Natural killer cell treated with Interleukin-12 subunit alpha and Interleukin-12 subunit beta and Interleukin-15 and Interleukin-18, amount 100 ng/mL, for 72 hours (primary cell): ENCODE measurements around the gene KHDC4. TPM values are rescaled to one million over a fixed set of nuclear protein-coding genes. Genes with fewer than 3 reads are reported as not detected.
"Not testable (repeated sequence)": the region's sequence is repeated elsewhere in the genome, so short reads cannot be mapped to it uniquely, and the experiment has no call there.

Experiments used
- ATAC-seq, 2 donors: fragments of 150-1000 bp; cut with Tn5 transposase in 1 of 2; sonication (Bioruptor Pico), chemical (Tn5 transposase) in 1 of 2; 2 replicates each; pipeline ENCODE4 v1.10.0; 2021
- DNase-seq: peaks from one replicate; pipeline ENCODE4 v3.0.0; 2022; ENCODE audit warnings: low spot score
- H3K27ac Mint-ChIP-seq, 2 donors: 1 replicate in 1 of 2; 2 replicates in 1 of 2; pipeline ENCODE4 v1.8.0; 2022; ENCODE audit warnings: mixed read lengths in 2 of 2, mild to moderate bottlenecking in 1 of 2, moderate library complexity in 1 of 2
- H3K27me3 Mint-ChIP-seq, 2 donors: 1 replicate in 1 of 2; 2 replicates in 1 of 2; pipeline ENCODE4 v1.8.0; 2022; ENCODE audit warnings: mixed read lengths in 2 of 2
- H3K36me3 Mint-ChIP-seq: one replicate; pipeline ENCODE4 v1.8.0; 2022; ENCODE audit warnings: mixed read lengths
- H3K4me1 Mint-ChIP-seq, 2 donors: 1 replicate in 1 of 2; 2 replicates in 1 of 2; pipeline ENCODE4 v1.8.0; 2022; ENCODE audit warnings: low read depth in 2 of 2, mixed read lengths in 2 of 2, mild to moderate bottlenecking in 1 of 2
- H3K4me3 Mint-ChIP-seq: one replicate; pipeline ENCODE4 v1.8.0; 2022; ENCODE audit warnings: mixed read lengths
- H3K9me3 Mint-ChIP-seq: 2 replicates; pipeline ENCODE4 v1.8.0; 2022; ENCODE audit warnings: mixed read lengths
- total RNA-seq, 2 donors: library from RNA; stranded (reverse); gene quantifications; one replicate each; pipeline ENCODE4 v1.2.3, GENCODE V29; 2022

Gene KHDC4
- total RNA-seq, 2 donors from 2014 or later = 47.6 to 96.0 TPM

DNA sequence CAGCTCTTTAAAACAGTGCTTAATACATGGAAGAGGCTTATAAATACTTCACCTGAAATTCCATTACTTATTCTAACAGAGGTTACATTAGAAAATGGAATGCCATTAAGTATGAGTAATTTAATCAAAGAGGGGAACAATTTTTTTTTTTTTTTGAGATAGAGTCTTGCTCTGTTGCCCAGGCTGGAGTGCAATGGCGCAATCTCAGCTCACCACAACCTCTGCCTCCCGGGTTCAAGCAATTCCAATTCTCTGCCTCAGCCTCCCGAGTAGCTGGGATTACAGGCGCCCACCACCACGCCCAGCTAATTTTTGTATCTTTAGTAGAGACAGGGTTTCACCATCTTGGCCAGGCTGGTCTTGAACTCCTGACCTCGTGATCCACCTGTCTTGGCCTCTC lies 38.6 kb downstream of the KHDC4 start:
- not testable (repeated sequence) for ATAC-seq, DNase-seq, H3K9me3 Mint-ChIP-seq, H3K4me3 Mint-ChIP-seq, H3K27me3 Mint-ChIP-seq
- peaks cover 17% of the 10 kb centered on the region in 2 donors for H3K4me1 Mint-ChIP-seq
- H3K36me3 Mint-ChIP-seq = peaks cover 20% of the 10 kb centered on the region
- peak overlapping the region in 1 of 2 donors; percentile 41 for H3K27ac Mint-ChIP-seq

DNA sequence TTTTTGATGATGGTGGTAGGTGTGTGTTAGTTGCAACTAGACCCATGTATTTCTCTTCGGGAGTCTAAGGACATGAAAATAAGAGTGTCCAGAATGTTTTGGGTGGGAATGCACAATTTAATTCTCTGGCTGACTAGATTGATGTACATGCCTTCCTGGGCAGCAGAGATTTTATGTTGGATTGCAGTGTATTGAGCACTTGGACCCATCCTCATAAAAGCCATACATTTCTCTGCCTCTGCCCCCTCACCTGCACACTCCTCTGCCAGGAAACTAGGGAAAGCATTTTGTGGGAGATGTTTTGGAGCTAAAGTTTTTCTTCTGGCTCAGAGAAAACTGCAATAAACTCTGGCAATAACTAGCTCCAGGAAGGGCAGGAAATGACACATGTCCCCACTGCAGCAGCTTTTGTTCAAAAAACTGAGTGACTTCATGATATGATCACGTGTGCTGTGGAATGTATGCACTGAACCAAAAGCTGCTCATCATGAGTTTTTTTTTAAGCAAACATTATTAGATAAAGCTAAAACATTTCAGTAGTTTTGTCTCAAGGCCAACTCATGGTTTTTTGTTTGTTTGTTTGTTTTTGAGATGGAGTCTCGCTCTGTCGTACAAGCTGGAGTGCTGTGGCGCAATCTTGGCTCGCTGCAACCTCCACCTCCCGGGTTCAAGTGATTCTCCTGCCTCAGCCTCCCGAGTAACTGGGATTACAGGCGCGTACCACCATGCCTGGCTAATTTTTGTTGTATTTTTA lies 40.6 kb downstream of the KHDC4 start:
- no peaks in the 10 kb centered on the region for H3K9me3 Mint-ChIP-seq
- peak overlapping the region; percentile 1 to 48 for H3K27ac Mint-ChIP-seq
- no peaks in the 10 kb centered on the region for H3K27me3 Mint-ChIP-seq
- peaks cover 10 to 12% of the 10 kb centered on the region in 2 donors for H3K4me1 Mint-ChIP-seq
- ATAC-seq (peak; percentile 53 to 82), DNase-seq (no peak)
- peaks cover under 1% of the 10 kb centered on the region for H3K36me3 Mint-ChIP-seq
- H3K4me3 Mint-ChIP-seq = no peak overlapping the region

DNA sequence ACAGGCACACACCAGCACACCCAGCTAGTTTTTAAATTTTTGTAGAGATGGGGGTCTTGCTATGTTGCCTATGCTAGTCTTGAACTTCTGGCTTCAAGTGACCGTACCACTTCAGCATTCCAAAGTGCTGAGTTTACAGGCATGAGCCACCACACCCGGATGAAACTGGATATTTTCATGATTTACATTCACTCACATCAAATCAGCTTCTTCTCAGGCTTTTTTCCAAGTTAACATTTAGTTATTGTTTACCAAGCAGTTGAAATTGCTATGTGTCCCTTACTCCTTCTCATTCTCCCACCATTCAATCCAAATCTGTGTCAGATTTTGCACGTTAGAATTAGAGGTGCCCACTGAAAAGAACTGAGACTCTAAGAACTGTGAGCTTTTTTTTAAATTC lies 41.4 kb downstream of the KHDC4 start:
- no peak overlapping the region for H3K4me3 Mint-ChIP-seq
- peak overlapping the region in 1 of 2 donors; percentile 48 for H3K27ac Mint-ChIP-seq
- no peaks in the 10 kb centered on the region for H3K36me3 Mint-ChIP-seq
- H3K4me1 Mint-ChIP-seq = peaks cover 9 to 12% of the 10 kb centered on the region in 2 donors
- no peak for ATAC-seq
- no peaks in the 10 kb centered on the region for H3K9me3 Mint-ChIP-seq
- no peak for DNase-seq
- no peaks in the 10 kb centered on the region for H3K27me3 Mint-ChIP-seq

DNA sequence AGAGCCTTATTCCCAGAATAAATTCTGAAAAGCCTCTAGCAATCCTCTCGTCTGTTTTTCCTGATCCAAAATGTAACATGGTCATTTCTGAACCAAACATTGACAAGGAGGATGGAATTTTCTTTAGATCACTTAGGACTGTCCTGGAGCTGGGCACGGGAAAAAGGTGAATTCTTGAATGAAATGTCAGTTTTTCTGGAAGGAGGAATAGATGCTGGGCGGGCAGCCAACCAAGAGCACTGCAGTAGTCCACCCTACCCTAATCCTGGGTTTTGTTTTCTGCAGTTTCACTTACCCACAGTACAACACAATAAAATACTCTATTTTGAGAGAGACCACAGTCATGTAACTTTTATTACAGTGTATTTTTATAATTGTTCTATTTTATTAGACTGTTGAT lies 44.0 kb downstream of the KHDC4 start:
- DNase-seq (no peak), ATAC-seq (no peak)
- no peak overlapping the region for H3K27ac Mint-ChIP-seq
- H3K36me3 Mint-ChIP-seq = no peaks in the 10 kb centered on the region
- H3K9me3 Mint-ChIP-seq = no peaks in the 10 kb centered on the region
- no peaks in the 10 kb centered on the region for H3K27me3 Mint-ChIP-seq
- H3K4me1 Mint-ChIP-seq = peaks cover 8 to 12% of the 10 kb centered on the region in 2 donors
- no peak overlapping the region for H3K4me3 Mint-ChIP-seq

DNA sequence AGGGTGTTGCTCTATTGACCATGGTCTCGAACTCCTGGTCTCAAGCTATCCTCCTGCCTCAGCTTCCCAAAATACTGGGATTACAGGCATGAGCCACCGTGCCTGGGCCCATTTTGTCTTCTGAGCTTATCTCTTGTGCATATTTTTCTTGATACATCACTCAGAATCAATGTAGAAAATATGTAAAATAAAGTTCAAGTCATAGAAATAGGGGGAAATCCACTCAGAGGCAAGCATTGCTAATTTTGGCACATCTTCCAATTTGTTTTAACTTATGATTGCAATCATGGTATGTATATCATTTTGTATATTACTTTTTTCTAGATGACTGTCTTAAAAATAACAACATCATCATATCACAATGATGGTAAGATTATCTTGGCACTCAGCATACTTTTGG lies 44.6 kb downstream of the KHDC4 start:
- no peak overlapping the region for H3K4me3 Mint-ChIP-seq
- H3K4me1 Mint-ChIP-seq = peaks cover 8 to 12% of the 10 kb centered on the region in 2 donors
- ATAC-seq (no peak), DNase-seq (no peak)
- H3K9me3 Mint-ChIP-seq = no peaks in the 10 kb centered on the region
- H3K27me3 Mint-ChIP-seq = no peaks in the 10 kb centered on the region
- H3K36me3 Mint-ChIP-seq = no peaks in the 10 kb centered on the region
- no peak overlapping the region for H3K27ac Mint-ChIP-seq

DNA sequence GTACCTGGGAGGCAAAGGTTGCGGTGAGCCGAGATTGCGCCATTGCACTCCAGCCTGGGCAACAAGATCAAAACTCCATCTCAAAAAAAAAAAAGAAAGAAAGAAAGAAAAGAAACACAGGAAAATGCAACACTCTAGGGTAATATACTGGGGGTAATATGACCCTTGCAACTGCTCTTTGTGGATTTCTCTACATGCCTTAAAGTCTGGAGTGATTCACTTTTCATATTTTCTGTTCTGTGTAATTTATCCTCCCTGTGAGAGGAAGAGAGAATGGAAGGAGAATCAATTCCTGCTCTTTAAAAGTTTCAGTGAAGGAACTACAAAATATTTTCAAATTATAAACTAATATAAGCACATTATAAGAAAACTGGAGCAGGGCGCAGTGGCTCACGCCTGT lies 45.7 kb downstream of the KHDC4 start:
- Mint-ChIP-seq H3K27me3 (no peaks in the 10 kb centered on the region), H3K27ac (no peak overlapping the region), H3K4me1 (peaks cover 5 to 6% of the 10 kb centered on the region in 2 donors), H3K4me3 (no peak overlapping the region), H3K36me3 (no peaks in the 10 kb centered on the region), H3K9me3 (no peaks in the 10 kb centered on the region)
- no peak for DNase-seq
- no peak for ATAC-seq

DNA sequence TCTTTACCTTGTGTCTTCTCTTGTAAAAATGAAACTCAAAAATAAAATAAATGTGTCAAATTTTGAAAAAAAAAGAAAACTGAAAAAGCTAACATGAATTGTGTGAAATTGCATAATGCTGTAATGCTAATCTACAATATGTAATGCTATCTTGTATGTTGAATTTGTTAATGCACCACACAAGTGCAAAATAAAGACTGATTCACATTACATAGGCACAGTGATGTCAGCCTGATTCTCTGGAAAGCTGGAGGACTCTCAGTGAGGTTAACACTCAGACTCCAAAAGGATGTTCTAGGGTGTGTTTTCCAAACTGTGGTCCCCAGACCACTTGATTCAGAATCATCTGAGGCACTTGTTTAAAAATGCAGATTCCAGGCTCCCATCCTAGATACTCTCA lies 49.2 kb downstream of the KHDC4 start:
- Mint-ChIP-seq H3K27me3 (no peaks in the 10 kb centered on the region), H3K4me1 (no peaks in the 10 kb centered on the region), H3K36me3 (no peaks in the 10 kb centered on the region), H3K27ac (no peak overlapping the region), H3K9me3 (no peaks in the 10 kb centered on the region), H3K4me3 (no peak overlapping the region)
- DNase-seq (no peak), ATAC-seq (no peak)

DNA sequence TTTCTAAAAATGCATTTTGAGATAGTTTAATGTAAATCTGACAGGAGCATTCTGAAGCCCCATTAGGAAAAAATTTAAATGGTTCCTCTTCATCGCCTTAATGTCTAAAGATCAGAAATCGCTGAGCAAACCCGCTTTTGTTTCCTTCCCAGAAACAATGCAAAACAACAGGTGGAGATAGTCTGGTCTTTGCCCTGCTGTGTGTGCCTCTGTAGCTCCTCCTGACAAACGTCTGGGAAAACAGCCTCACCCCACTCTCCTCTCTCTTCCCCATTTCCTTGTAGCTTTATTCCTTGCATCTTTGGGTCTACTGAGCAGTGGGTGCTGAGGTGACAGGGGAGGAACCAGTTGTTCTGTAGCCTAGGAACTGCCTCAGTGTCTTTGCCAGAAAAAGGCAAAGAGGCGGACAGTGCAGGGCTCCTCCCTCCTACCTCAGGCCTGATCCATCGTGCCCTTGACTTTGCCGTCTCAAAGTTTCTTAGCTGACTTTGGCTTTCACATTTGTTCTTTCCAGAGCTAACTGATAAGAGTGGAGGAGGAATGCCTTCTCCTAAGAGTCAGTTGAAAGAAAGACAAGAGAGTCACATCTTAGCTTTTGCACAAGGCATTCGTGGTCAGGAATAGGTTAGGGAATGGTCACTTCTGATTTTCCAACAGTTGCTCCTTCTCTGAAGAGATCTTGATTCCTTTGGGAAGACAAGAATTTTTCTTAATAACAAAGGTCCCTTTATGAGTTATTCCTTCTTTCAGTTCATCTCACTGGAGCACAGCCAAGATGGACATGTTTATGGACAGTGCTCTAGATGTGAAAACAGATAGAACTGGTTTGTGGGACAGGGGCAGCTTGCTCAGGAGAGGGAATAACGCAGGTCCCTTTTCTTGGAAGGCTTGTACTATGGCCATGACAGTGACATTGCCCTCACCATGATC lies 49.9 kb downstream of the KHDC4 start:
- DNase-seq (no peak), ATAC-seq (no peak)
- H3K4me1 Mint-ChIP-seq = no peaks in the 10 kb centered on the region
- H3K27ac Mint-ChIP-seq = no peak overlapping the region
- H3K27me3 Mint-ChIP-seq = no peaks in the 10 kb centered on the region
- no peaks in the 10 kb centered on the region for H3K9me3 Mint-ChIP-seq
- no peaks in the 10 kb centered on the region for H3K36me3 Mint-ChIP-seq
- H3K4me3 Mint-ChIP-seq = no peak overlapping the region

DNA sequence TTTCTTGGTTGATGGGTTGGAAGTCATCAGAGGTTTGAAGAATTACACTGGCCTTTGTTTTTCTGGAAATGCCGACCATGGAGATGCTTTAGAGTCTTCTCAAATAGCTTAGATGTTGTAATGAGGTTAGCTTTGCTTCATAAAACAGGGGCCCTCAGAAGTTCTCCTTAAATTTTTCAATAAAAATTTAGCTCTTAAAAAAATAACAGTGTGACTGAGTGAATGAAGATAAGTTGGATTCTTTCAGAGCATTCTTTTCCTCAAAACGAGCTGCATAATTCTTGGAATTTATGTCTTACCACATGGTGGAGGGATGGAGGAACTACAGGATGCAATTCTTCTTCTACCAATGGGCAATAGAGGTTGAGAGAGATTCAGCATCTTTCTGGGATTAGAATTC lies 51.4 kb downstream of the KHDC4 start:
- DNase-seq = no peak
- H3K27me3 Mint-ChIP-seq = no peaks in the 10 kb centered on the region

DNA sequence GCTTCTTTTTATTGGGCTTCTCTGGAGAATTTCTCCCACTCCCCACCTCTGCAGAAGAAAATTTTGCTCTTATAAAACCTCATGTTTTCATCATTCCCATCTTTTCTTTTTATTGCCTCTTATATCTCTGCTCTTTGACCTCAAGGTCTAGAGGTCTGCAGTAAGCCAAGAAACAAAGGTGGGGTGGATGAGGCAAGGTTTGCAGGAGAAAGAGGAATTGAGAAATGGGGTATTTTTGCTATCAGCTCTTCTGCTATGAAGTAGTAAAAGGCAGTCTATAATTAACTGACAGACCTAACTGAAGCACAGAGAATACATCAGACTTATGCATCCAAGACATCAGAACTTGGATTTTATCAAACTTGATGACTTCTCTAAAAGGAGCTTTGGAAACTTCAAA lies 52.0 kb downstream of the KHDC4 start:
- DNase-seq = no peak
- H3K4me1 Mint-ChIP-seq = peaks cover 0 to 4% of the 10 kb centered on the region in 2 donors
- no peaks in the 10 kb centered on the region for H3K9me3 Mint-ChIP-seq
- no peaks in the 10 kb centered on the region for H3K27me3 Mint-ChIP-seq
- H3K4me3 Mint-ChIP-seq = no peak overlapping the region
- ATAC-seq = no peak
- no peak overlapping the region for H3K27ac Mint-ChIP-seq
- H3K36me3 Mint-ChIP-seq = no peaks in the 10 kb centered on the region

More for the DNA sequence above, 51.4 kb downstream of the KHDC4 start:
- no peak overlapping the region for H3K27ac Mint-ChIP-seq
- H3K9me3 Mint-ChIP-seq = no peaks in the 10 kb centered on the region
- H3K36me3 Mint-ChIP-seq = no peaks in the 10 kb centered on the region
- ATAC-seq = no peak
- H3K4me3 Mint-ChIP-seq = no peak overlapping the region
- H3K4me1 Mint-ChIP-seq = peaks cover 0 to 4% of the 10 kb centered on the region in 2 donors

DNA sequence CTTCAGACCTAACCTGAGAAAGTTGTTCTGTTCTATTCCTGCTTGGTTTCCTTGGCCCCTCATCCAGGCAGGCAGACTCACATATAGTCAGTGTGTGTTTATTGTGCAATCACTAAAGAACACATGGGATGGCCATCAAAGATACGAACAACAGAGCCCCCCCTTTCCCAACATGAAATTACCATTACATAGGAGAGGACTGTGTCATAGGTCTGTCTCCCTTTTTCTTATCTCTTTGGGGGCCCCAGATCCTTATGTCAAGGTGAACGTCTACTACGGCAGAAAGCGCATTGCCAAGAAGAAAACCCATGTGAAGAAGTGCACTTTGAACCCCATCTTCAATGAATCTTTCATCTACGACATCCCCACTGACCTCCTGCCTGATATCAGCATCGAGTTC lies 53.3 kb downstream of the KHDC4 start:
- Mint-ChIP-seq H3K4me3 (no peak overlapping the region), H3K9me3 (no peaks in the 10 kb centered on the region), H3K27ac (no peak overlapping the region), H3K36me3 (no peaks in the 10 kb centered on the region), H3K27me3 (no peaks in the 10 kb centered on the region), H3K4me1 (peaks cover 0 to 4% of the 10 kb centered on the region in 2 donors)
- DNase-seq = no peak
- ATAC-seq = no peak

DNA sequence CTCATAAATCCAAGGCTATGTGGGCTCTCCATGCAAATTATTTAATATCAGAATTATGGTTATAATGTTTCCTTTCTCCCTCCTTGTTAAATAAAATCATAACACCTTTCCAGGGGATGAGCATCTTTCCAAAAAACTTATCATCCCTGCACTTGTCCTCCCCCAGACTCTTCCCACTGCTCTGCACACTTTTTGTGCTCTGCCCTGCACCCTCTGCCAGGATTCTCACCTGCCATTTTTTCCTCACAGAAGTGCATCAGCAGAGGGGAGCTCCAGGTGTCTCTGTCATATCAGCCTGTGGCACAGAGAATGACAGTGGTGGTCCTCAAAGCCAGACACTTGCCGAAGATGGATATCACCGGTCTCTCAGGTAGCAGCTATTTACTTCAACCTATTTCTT lies 54.0 kb downstream of the KHDC4 start:
- Mint-ChIP-seq H3K4me3 (no peak overlapping the region), H3K4me1 (peaks cover 0 to 4% of the 10 kb centered on the region in 2 donors), H3K27ac (no peak overlapping the region), H3K9me3 (no peaks in the 10 kb centered on the region), H3K36me3 (no peaks in the 10 kb centered on the region), H3K27me3 (no peaks in the 10 kb centered on the region)
- ATAC-seq (no peak), DNase-seq (no peak)

DNA sequence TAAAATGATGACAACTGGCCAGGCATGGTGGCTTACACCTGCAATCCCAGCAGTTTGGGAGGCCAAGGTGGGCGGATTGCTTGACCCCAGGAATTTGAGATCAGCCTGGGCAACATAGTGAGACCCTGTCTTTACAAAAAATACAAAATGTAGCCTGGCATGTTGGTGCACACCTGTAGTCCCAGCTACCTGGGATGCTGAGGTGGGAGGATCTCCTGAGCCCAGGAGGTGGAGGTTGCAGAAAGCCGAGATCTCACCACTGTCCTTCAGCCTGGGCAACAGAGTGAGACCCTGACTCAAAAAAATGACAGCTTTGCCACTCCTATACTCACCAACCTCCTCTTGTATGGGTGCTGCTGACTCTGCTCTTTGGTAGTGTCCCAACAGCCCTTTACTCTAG lies 56.3 kb downstream of the KHDC4 start:
- H3K4me1 Mint-ChIP-seq = peaks cover 0 to 4% of the 10 kb centered on the region in 2 donors
- no peak overlapping the region for H3K27ac Mint-ChIP-seq
- no peaks in the 10 kb centered on the region for H3K36me3 Mint-ChIP-seq
- H3K4me3 Mint-ChIP-seq = no peak overlapping the region
- H3K27me3 Mint-ChIP-seq = no peaks in the 10 kb centered on the region
- DNase-seq (no peak), ATAC-seq (no peak)
- H3K9me3 Mint-ChIP-seq = no peaks in the 10 kb centered on the region

DNA sequence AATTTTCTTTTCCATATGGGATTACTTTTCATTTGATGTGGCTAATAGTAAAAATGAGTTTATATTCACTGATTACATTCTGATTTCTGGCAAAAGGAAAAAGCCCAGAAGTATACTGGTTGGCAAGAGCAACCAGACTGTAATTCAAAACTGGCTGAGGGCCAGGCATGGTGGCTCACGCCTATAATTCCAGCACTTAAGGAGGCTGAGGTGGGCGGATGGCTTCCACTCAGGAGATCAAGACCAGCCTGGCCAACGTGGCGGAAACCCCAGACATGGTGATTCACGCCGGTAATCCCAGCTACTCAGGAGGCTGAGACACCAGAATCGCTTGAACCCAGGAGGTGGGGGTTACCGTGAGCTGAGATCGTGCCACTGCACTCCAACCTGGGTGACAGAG lies 60.4 kb downstream of the KHDC4 start:
- H3K9me3 Mint-ChIP-seq = no peaks in the 10 kb centered on the region
- H3K4me1 Mint-ChIP-seq = peaks cover 9 to 12% of the 10 kb centered on the region in 2 donors
- no peak overlapping the region for H3K27ac Mint-ChIP-seq
- H3K36me3 Mint-ChIP-seq = no peaks in the 10 kb centered on the region
- ATAC-seq (no peak), DNase-seq (no peak)
- no peak overlapping the region for H3K4me3 Mint-ChIP-seq
- H3K27me3 Mint-ChIP-seq = no peaks in the 10 kb centered on the region
